Measurements from ENCODE around the gene SLC10A7.

Gene SLC10A7

DNA sequence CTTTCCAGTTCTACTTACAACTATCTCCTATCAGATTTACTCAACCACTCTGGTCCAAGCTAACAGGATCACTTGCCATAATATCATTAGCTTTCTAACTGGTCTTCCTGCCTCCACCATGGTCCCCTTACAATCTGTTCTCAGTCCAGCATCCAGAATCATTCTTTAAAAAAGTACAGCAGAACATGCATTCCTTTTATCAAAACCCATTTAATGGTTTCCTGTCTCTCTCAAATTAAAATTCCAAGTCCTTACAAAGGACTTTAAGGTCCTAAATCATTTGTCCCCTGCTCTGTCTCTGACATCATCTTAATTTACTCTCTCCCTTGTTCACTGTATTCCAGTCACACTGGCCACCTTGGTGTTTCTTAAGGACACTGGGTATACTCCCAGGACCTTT is 202.8 kb downstream of the SLC10A7 start:
- no peak overlapping the region for H3K4me3 ChIP-seq (replicated peaks; ENCODE audit: low read depth, low read length)
- TF ChIP-seq CTCF (IDR thresholded peaks at IDR 0.05; ENCODE audit: low read depth, low read length, missing control alignments): no peak
- DNase-seq (ENCODE audit: extremely low read depth, low read depth): no peak

- no peak for TF ChIP-seq CTCF (IDR thresholded peaks at IDR 0.05; ENCODE audit: low read depth, low read length, missing control alignments)
- H3K4me3 ChIP-seq (replicated peaks; ENCODE audit: low read depth, low read length): no peak overlapping the region
These were observed 204.0 kb downstream of the SLC10A7 start for GRCh38 chr4:146317783-146318182.

GRCh38 chr4:146315184-146315583 is 206.6 kb downstream of the SLC10A7 start:
- no peak overlapping the region for H3K4me3 ChIP-seq (replicated peaks; ENCODE audit: low read depth, low read length)
- DNase-seq (ENCODE audit: extremely low read depth, low read depth): no peak
- no peak for TF ChIP-seq CTCF (IDR thresholded peaks at IDR 0.05; ENCODE audit: low read depth, low read length, missing control alignments)

More at GRCh38 chr4:146317783-146318182, 204.0 kb downstream of the SLC10A7 start:
- DNase-seq (ENCODE audit: extremely low read depth, low read depth): no peak

GRCh38 chr4:146311238-146311970 is 210.3 kb downstream of the SLC10A7 start:
- no peak overlapping the region for H3K4me3 ChIP-seq (replicated peaks; ENCODE audit: low read depth, low read length)
- DNase-seq (ENCODE audit: extremely low read depth, low read depth): no peak
- no peak for TF ChIP-seq CTCF (IDR thresholded peaks at IDR 0.05; ENCODE audit: low read depth, low read length, missing control alignments)

DNA sequence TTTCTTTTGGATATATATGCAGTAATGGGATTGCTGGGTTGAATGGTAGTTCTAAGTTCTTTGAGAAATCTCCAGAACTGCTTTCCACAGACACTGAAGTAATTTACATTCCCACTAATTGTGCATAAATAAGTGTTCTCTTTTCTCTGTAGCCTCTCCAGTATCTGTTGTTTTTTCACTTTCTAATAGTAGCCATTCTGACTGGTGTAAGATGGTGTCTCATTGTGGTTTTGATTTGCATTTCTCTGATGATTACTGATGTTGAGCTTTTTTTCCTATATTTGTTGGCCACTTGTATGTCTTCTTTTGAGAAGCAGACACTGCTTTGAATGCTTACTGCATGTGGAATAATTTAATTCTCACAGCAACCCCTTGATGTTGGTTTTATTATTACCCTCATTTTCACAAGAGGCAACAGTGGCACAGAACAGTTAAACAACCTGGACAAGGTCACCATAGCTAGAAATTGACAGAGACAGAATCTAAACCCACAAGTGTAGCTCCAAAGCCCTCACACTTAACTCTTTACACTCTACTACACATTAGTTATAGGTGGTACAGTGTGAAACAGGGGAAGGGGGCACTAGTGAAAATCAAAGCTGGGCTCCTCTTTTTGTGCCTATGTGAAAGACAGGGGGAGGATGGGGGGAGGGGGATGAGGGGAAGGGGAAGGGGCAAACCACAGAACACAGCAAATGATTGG is 211.3 kb downstream of the SLC10A7 start:
- H3K4me3 ChIP-seq (replicated peaks; ENCODE audit: low read depth, low read length): no peak overlapping the region
- no peak for TF ChIP-seq CTCF (IDR thresholded peaks at IDR 0.05; ENCODE audit: low read depth, low read length, missing control alignments)
- DNase-seq (ENCODE audit: extremely low read depth, low read depth): no peak

- no peak overlapping the region for H3K4me3 ChIP-seq (replicated peaks; ENCODE audit: low read depth, low read length)
These were observed 212.8 kb downstream of the SLC10A7 start for GRCh38 chr4:146308951-146309350.

More at GRCh38 chr4:146308951-146309350, 212.8 kb downstream of the SLC10A7 start:
- no peak for TF ChIP-seq CTCF (IDR thresholded peaks at IDR 0.05; ENCODE audit: low read depth, low read length, missing control alignments)
- no peak for DNase-seq (ENCODE audit: extremely low read depth, low read depth)

Data from HFF-Myc (cell line).